H1 (cell line): Measurements from ENCODE around the gene TGFB3. TPM values are rescaled to one million over a fixed set of nuclear protein-coding genes. Genes with fewer than 3 reads are reported as not detected.

Experiments used
- BACH1 ChIP-seq: IDR thresholded peaks from 2 replicates; pipeline ENCODE4 v1.6.1; 2012; ENCODE audit warnings: low read length, improper control_type of control experiment
- BRCA1 ChIP-seq: IDR thresholded peaks from 2 replicates; pipeline ENCODE4 v1.6.1; 2012; ENCODE audit warnings: low read depth, low read length, improper control_type of control experiment
- CBX5 ChIP-seq: fragments of 300-800, 300-1000 bp; sonication (generic); IDR thresholded peaks from 2 replicates; pipeline ENCODE4 v1.7.1; 2016; ENCODE audit warnings: antibody characterized with exemption, low read length, low read depth
- CBX8 ChIP-seq: fragments of 300-800, 300-1000 bp; sonication (generic); IDR thresholded peaks from 2 replicates; pipeline ENCODE4 v1.7.1; 2016; ENCODE audit warnings: low read depth, low read length, borderline replicate concordance
- CEBPB ChIP-seq: IDR thresholded peaks from 2 replicates; pipeline ENCODE4 v1.6.1; 2012; ENCODE audit warnings: low read depth, low read length
- CHD1 ChIP-seq: IDR thresholded peaks from 2 replicates; pipeline ENCODE4 v1.6.1; 2012; ENCODE audit warnings: low read depth, low read length, improper control_type of control experiment
- EP300 ChIP-seq, 2 experiments: IDR thresholded peaks; 1 replicate in 1 of 2; 2 replicates in 1 of 2; pipeline ENCODE4 v1.6.1; 2011 to 2012; ENCODE audit warnings: low read depth in 2 of 2, low read length in 2 of 2, mild to moderate bottlenecking in 2 of 2, borderline replicate concordance in 1 of 2, inconsistent platforms in 1 of 2, moderate library complexity in 1 of 2
- EZH2 ChIP-seq: fragments of 200-600 bp; sonication (generic); IDR thresholded peaks from 2 replicates; pipeline ENCODE4 v1.7.1; 2012; ENCODE audit warnings: low read depth, mild to moderate bottlenecking, moderate library complexity, low read length, inconsistent platforms; ENCODE audit not compliant: severe bottlenecking
- FOSL1 ChIP-seq: IDR thresholded peaks from 2 replicates; pipeline ENCODE4 v1.6.1; 2011; ENCODE audit warnings: mild to moderate bottlenecking, low read depth, low read length, moderate library complexity; ENCODE audit not compliant: insufficient read depth
- GABPA ChIP-seq: IDR thresholded peaks from 2 replicates; pipeline ENCODE4 v1.6.1; 2011; ENCODE audit warnings: mild to moderate bottlenecking, low read length, moderate library complexity, borderline replicate concordance; ENCODE audit not compliant: insufficient read depth
- MAFK ChIP-seq: IDR thresholded peaks from 2 replicates; pipeline ENCODE4 v1.6.1; 2012; ENCODE audit warnings: low read depth, mild to moderate bottlenecking, improper control_type of control experiment, low read length
- NANOG ChIP-seq: IDR thresholded peaks from 2 replicates; pipeline ENCODE4 v1.6.1; 2011; ENCODE audit warnings: low read length, low read depth, mild to moderate bottlenecking, inconsistent platforms; ENCODE audit not compliant: insufficient read depth, poor library complexity, severe bottlenecking
- PHF8 ChIP-seq: fragments of 200-600 bp; sonication (generic); conservative IDR thresholded peaks from 2 replicates; pipeline ENCODE4 v1.7.1; 2012; ENCODE audit warnings: low read depth, mild to moderate bottlenecking, inconsistent platforms, low read length, moderate library complexity
- POLR2A ChIP-seq, 2 experiments: IDR thresholded peaks; 1 replicate in 1 of 2; 2 replicates in 1 of 2; pipeline ENCODE4 v1.6.1; 2011; ENCODE audit warnings: low read depth in 2 of 2, low read length in 2 of 2, mild to moderate bottlenecking in 2 of 2; ENCODE audit errors: control extremely low read depth in 1 of 2
- RAD21 ChIP-seq, 2 experiments: IDR thresholded peaks in 1 of 2; conservative IDR thresholded peaks in 1 of 2; 2 replicates each; pipeline ENCODE4 v1.6.1; 2011; ENCODE audit warnings: low read depth in 2 of 2, low read length in 2 of 2, improper control_type of control experiment in 1 of 2, inconsistent platforms in 1 of 2, mild to moderate bottlenecking in 1 of 2, moderate library complexity in 1 of 2
- RFX5 ChIP-seq: IDR thresholded peaks from 2 replicates; pipeline ENCODE4 v1.6.1; 2011; ENCODE audit warnings: low read depth, low read length, improper control_type of control experiment, borderline replicate concordance
- SIRT6 ChIP-seq: IDR thresholded peaks from one replicate; pipeline ENCODE4 v1.7.1; 2012; ENCODE audit warnings: low read length, inconsistent platforms
- SP1 ChIP-seq: IDR thresholded peaks from 2 replicates; pipeline ENCODE4 v1.6.1; 2011; ENCODE audit warnings: low read depth, low read length
- SP2 ChIP-seq: IDR thresholded peaks from 2 replicates; pipeline ENCODE4 v1.6.1; 2012; ENCODE audit warnings: mild to moderate bottlenecking, low read length, inconsistent platforms
- TAF1 ChIP-seq: IDR thresholded peaks from 2 replicates; pipeline ENCODE4 v1.6.1; 2011; ENCODE audit warnings: mild to moderate bottlenecking, low read depth, low read length
- TAF7 ChIP-seq: optimal IDR thresholded peaks from 2 replicates; pipeline ENCODE3; 2011; ENCODE audit warnings: low read depth, mild to moderate bottlenecking, inconsistent platforms, low read length, moderate library complexity, borderline replicate concordance
- TCF12 ChIP-seq: IDR thresholded peaks from 2 replicates; pipeline ENCODE4 v1.6.1; 2011; ENCODE audit warnings: low read depth, mild to moderate bottlenecking, low read length
- polyA plus RNA-seq, 7 experiments: library from polyadenylated mRNA; depleted of rRNA in 3 of 7; stranded (reverse) in 5 of 7; unstranded in 2 of 7; fragments of >200 nt in 5 of 7; fragments of 200-250 nt in 2 of 7; gene quantifications; 1 replicate in 5 of 7; 2 replicates in 1 of 7; 4 replicates in 1 of 7; pipeline versions ENCODE4 v1.2.1 to v1.2.3, GENCODE V29; 2011 to 2013; ENCODE audit warnings: missing spikeins in 2 of 7, mixed read lengths in 2 of 7
- total RNA-seq: library from RNA; stranded (reverse); fragmentation: NEBNext Ultra II Directional; extraction: Animal tissue kit (Norgen Biotek cat#: 25700); gene quantifications from 2 replicates; pipeline ENCODE4 v1.2.1, GENCODE V29; 2021
- TF ChIP-seq, protein P1 (sequence below): IDR thresholded peaks from 2 replicates; pipeline ENCODE4 v1.6.1; 2012; ENCODE audit warnings: inconsistent platforms

The TGFB3 gene
- total and polyA plus RNA-seq, 2 of the 8 experiments (the other 6 are each of a cell fraction or from before 2014, with no cell fraction given): 0.65 to 0.86 TPM

GRCh38 chr14:75985618-75986438, 4.0 kb upstream of the TGFB3 start, which contains the start of gene IFT43 (continued):
- TF ChIP-seq TCF12 (no peak), RFX5 (no peak), BACH1 (no peak), SIRT6 (no peak), EP300 (IDR thresholded peaks at IDR 0.05; ENCODE audit: borderline replicate concordance in 1 of 2, low read depth in 2 of 2, low read length in 2 of 2) (no peak), RAD21 (IDR thresholded peaks at IDR 0.05 in 1 of 2, conservative IDR thresholded peaks at IDR 0.05 in 1 of 2; ENCODE audit: low read depth in 2 of 2, low read length in 2 of 2) (no peak), BRCA1 (no peak), GABPA (peak; percentile 82; the same call in 1 of the 2 replicates), MAFK (no peak), POLR2A (IDR thresholded peaks at IDR 0.05; ENCODE audit: control extremely low read depth in 1 of 2, low read depth in 2 of 2, low read length in 2 of 2) (peak in 1 of 2 experiments; percentile 11; a peak in 1 of 3 replicates), CBX5 (no peak), CBX8 (no peak), FOSL1 (no peak), SP2 (no peak), SP1 (no peak), TAF7 (no peak), TAF1 (peak; percentile 56; the same call in 1 of the 2 replicates), PHF8 (peak; percentile 62), CEBPB (no peak), EZH2 (no peak), CHD1 (no peak), NANOG (no peak)
- TF ChIP-seq, protein P1, sequence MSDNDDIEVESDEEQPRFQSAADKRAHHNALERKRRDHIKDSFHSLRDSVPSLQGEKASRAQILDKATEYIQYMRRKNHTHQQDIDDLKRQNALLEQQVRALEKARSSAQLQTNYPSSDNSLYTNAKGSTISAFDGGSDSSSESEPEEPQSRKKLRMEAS: 0 out of 2 replicates have a peak, but pooled peaks have one; percentile 28
